MV-4-11 (cell line): ENCODE results near the gene PITPNC1.

Experiments
- DNase-seq: peaks from one replicate; lab custom pipeline; 2025; lab: John Stamatoyannopoulos, UW

Gene PITPNC1

DNA sequence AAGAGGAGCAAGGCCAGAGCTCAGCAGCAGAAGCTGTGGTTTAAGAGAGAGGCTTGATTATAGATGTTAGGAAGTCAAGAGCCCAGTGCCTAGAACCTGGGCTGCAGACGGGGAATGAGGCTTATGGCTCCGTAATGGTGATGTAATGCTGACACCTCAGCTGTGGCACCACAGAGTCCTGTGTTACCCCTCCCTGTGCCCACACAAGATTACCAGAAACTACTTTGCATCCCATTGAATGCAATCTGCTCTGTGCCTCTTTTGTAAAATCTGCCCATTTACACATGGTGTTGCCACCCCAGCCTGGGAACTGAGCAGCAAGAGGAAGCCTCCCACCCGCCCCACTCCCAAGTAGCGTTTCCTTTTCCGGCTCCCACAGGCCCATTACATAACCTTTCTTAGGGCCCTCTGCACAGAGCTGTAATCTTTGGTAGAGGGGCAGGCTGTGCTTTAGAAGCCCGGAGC is 57.0 kb downstream of the PITPNC1 start:
- DNase-seq: peak; percentile 90

DNA sequence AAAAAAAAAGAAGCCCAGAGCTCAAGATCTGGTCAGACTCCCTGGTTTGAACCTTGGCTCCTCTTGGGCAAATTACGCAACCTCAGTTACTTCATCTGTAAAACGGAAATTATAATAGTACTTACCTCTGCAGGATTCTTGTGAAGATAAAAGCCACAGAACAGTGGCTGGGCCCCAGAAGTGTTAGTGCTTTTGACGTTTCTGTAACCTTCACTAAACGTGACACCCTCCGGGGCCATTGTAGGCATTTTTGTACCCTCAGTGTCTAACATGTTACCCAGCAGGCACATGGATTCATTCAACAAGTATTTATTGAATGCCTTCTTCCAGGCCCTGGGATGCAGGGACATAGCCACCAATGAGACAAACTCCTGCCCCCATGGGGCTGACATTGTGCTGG is 58.0 kb downstream of the PITPNC1 start:
- peak; percentile 91 for DNase-seq

DNA sequence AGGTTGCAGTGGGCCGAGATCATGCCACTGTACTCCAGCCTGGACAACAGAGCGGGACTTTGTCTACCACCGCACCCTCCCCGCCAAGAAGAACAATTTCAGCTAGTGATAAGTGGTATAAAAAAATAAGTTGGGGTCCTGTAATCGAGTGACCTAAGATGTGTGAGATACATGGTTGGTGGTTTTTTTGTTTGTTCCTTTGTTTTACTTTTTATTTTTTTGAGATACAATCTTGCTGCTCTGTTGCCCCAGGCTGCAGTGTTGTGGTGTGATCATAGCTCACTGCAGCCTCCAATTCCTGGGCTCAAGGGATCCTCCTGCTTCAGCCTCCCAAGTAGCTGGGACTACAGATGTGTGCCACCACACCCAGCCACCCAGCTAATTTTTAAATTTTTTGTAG is 58.7 kb downstream of the PITPNC1 start:
- DNase-seq: no peak

DNA sequence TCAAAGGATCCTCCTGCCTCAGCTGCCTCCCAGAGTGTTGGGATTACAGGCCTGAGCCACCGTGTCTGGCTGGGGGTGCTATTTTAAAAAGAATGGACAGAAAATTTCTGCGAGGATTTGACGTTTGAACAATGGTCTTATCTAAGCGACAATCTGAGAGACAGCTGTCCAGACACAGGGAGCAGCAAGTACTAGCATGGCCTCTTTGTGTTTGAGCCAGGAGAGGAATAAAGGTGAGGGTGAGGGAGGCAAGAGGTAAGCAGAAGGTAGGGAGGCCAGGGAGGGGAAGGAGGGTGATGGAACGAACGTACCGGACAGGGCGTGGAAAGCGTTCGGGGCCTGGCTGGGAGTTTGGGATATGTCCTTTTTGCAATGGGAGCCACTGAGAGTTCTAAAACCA is 59.2 kb downstream of the PITPNC1 start:
- no peak for DNase-seq

DNA sequence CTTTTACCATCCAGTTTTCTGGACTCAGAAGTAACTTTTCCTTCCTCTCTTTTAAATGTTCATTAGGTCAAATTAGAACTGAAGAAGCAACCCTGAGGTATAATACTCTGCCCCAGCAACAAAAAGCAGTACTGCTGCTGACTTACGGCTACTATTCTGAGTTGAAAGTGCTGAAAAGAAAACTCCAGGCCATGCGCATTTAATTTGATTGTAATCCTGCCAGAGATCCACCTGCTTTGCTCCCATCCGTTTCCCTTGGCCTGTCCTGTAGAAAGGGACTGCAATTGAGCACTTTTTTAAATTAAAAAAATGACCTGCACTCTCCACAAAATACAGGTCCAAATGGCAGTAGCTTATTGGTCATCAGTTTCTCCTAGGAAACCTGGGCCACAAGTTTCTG is 61.6 kb downstream of the PITPNC1 start:
- DNase-seq: no peak

DNA sequence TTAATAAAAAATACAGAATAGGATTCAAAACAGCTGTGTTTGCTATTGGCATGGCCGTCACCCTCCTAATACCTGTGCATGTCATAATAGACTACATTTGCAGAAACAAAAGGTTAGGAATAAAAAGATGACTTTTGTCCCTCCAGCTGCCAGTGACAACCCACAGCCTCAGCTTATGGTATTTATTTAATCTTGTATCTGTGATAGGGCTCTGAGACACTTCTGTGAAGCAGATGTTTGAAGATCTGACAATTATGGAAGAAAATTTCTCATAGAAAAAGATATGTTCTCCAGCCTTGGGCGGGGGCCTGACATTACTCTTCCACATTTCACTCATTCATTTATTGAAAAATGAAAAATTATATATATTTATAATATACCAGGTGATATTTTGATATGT is 62.2 kb downstream of the PITPNC1 start:
- no peak for DNase-seq

DNA sequence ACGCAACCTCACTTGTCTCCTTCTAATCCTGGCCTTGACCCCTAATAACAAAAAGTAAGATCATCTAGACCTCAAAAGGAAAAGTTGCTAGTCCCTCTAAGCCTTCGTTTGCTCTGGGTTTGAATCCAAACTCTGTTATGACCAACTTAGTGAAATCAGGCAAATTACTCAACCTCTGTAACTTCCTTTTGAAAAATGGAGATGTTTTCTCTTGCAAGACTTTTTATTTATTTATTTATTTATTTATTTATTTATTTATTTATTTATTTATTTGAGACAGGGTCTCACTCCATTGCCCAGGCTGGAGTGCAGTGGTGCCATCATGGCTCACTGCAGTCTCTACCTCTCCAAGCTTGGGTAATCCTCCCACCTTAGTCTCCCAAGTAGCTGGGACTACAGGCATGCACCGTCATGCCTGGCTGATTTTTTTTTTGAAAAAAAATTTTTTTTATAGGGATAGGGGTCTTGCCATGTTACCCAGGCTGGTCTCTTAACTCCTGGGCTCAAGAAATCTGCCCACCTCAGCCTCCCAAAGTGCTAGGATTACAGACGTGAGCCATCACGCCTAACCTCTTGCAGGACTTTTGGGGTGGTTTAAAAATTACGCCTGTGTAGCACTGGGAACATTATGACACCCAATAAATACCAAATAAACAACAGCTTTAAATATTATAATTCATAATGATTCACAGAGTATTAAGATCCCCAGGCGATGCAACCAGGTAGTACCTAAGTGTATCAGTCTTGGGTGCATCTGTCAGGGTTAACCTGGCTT is 63.4 kb downstream of the PITPNC1 start:
- DNase-seq: peak; percentile 20

DNA sequence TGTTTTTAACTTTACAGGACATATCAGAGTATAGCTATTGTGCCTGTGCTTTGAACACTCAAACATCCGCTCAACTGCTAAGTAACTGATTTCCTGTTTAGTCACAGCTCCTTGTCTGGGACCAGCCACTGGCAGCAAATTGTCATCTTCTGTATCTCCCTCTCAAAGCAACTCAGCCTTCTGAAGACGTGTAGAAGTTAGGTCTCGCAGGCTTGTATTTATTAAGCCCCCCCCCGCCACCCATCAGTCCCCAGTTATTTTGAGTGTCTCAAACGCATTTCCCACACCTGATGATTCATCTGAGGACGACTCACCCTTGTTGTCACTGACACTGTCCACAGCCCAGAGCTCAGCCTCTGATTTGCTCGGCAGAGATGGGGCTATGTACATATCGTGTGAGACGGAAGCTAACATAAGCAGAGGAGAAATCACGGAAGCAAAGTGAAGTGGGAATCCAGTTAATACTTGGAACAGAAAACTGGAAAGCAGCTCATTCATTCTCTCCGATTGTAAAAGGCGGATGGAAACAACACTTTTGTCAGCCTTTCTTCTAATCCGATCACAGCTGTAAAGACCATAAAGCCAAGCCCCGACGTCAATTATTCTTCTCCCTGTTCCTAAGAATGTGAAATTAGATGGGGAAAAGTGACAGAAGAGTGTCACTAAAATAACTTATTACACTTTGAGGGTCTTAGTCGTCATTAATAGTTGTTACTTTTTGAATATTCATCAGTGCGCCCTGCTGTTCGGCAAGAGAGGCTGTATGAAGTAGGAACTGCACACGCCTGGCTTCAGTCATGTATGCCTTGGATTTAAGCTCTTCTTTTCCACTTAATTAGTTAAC is 64.2 kb downstream of the PITPNC1 start:
- peak; percentile 64 for DNase-seq

DNA sequence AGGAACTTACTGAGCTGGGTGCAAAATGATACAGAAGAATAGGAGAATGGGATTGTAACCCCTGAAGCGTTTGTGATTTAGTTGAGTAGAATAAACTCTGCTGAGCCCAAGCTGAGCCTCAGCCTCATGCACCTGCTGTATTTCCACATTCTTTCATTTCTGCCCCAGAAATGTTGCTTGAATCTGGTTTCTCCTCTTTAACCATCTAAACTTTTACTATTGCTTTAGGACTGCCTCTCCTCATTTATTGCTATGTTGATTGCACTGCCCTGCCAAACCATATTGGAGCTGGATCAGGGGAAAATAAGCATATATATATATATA is 64.8 kb downstream of the PITPNC1 start:
- DNase-seq: no peak

DNA sequence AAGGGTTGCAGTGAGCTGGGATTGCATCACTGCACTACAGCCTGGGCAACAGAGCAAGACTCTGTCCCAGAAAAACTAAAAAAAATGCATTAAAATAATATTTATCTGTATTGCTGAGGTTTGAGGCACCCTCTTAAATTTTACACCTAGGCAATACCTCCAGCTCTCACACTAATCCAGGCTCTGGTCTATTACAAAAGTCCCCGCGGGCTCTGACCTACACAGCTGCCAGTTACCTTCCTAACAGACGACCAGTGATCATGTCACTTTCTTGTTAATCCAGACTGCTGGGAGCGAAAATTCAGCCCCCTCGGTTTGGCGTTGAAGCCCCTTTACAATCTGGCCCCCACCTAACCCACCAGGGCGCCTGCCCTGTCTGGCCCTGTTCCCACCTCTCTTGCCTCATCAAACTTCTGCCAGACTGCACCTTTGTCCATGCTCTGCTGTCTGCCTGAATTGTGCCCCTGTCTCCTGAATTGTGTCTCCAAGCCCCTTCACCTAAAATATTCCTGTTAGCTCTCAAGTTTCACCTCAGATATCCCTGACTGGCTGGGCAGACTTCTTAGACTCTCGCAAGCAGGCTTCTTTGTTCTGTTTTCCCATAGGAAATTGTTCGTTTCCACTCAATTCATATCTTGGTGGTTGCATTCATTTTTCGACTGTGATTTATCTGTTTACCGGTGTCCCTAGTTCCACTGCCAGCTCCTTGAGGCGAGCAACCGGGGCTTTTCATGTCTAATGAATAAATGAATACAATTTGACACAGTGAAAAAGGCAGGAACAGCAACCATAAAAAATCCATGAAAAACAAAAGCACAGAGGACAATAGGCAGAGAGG is 65.9 kb downstream of the PITPNC1 start:
- no peak for DNase-seq

DNA sequence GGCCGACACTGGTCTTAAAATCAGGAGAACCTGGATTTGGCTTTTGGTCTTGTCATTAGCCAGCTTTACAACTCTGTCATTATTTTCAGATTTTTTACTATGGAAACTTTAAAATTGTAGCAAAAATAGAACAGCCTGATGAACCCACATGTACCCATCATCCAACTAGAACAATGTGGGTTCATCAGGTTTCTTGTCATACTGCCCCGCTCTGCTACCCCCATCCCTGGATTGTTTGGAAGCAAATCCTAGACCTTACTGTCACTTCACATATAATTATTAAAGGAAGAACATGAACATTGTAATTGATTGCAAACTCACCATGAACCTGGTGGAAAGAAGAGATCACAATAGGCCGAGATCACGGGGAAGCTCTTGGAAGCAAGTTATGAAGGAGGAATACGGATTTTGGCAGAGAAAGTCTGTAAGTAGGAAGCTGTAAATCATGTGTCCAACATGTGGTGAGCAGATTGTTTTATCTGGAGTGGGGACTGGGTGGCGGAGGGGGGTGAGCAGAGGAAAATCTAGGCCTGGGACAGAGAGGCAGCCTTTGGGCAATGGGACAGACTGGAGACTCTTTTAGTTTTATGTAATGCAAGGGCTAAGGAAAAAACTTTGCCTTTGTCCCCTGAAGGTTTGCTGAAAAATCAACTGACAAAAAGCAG is 67.0 kb downstream of the PITPNC1 start:
- no peak for DNase-seq

DNA sequence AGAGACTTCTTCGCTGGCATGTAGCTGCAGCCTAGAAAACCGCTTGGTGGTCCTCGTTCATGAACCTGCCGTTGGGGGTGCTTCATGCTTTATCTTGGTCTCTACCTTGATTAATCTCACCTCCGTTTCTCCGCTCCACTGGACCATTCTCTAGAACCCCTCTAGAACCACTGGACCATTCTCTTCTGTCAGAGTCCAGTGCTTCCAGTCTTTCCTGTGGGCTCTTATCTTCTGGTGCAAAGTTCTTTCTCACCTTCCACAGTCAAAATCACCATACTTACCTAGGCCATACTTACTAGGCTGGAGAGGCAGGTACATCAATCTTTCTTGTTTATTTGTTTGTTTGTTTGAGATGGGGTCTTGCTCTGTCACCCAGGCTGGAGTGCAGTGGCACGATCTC is 71.4 kb downstream of the PITPNC1 start:
- no peak for DNase-seq

DNA sequence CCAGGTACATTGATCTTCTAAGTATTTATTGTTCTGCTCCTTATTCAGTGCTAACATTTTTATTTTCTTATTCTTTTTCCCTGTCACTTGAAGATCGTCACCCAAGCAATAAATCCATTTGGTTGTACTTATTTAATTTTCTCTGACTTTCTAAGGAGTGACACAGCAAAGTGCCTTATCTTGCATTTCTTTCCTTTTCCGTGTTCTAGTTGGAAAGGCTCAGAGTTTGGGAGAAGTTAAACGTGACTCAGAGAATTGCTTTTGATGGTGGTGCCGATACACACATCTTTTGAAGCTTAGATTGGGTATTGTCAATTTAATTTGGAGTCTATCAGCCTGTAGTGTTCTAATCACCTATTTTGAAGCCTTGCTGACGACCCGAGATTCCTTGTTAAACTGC is 72.0 kb downstream of the PITPNC1 start:
- no peak for DNase-seq

DNA sequence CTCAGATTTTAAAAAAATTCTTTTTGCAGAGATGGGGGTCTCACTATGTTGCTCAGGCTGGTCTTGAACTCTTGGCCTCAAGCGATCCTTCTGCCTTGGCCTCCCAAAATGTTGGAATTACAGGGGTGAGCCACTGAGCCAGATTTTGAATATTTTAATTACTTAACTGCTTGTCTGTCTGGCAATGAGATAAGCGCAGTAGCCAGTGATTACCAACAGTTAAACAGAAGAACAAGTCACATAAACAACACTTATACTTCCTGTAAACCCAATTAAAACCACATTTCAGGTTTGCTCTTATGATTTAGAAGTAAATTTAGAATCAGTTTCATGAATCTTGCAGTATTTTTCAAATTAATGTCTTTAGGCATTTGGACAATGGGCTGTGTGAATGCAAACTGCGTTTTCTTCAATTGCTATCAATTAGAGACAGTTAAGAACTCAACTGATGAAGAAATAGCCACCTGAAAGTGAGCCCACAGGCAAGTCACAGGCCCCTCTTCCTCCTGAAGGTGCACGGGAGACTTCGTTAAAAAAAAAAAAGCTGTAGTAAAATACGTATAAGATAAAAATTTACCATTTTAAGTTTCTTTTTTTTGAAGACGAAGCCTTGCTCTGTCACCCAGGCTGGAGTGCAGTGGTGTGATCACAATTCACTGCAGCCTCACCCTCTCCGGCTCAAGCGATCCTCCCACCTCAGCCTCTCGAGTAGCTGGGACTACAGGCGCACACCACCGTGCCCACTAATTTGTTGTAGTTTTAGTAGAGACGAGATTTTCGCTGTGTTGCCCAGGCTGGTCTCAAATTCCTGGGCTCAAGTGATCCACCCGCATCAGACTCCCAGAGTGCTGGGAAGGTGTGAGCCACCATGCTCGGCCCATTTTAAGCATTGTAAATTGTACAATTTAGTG is 73.0 kb downstream of the PITPNC1 start:
- no peak for DNase-seq

DNA sequence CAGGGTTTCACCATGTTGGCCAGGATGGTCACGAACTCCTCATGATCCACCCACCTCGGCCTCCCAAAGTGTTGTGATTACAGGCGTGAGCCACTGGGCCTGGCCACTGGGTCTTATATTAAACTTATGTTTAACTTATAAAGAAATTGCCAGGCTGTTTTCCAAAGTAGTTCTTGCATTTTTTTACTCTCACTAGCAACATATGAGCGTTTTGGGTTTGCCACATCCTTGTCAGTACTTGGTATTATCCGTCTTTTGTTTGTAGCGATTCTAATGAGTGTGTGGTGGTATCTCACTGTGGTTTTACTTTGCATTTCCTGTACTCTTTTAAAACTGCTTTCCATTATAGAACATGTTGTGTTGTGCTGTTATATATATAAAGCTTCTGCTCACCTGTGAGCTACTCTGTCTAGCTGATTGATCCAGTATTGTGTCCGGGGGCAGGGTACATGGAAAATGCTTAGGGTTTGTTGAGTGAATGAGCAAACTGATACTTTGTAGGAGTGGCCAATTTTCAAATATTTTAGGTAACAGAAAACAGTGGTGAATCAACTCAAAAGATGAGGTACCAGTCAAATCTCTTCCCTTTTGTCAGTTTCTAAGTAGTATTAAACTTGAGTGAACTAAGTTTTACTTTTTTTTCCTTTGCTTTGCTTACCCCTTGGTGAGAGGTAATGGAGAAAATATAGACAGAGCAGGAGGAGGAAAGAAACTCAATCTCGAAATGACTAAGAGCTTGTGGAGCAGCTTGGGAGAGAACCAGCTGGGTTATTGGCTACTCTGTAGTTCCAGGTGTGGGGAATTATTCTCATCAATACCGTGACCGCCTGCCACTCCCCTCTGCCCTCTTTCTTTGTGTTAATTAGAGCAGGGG is 75.8 kb downstream of the PITPNC1 start:
- no peak for DNase-seq

DNA sequence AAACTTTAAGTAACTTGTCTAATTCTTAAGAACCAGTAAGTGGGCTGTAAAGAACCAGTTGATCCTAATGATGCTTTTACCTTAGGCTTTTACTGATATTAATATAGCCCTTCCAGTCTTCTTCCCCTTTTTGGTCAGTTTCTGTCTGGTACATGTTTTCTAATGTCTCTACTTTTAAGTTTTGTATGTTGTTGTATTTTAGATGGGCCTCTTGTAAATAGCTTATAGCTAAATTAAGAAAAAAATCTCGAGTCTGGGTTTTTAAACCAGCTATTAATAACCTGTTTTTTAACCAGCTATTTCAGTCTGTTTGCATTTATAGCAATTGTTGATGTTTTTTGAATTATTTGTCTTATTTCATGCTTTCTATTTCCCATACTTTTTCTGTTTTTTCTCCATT is 79.0 kb downstream of the PITPNC1 start:
- DNase-seq: peak; percentile 19

DNA sequence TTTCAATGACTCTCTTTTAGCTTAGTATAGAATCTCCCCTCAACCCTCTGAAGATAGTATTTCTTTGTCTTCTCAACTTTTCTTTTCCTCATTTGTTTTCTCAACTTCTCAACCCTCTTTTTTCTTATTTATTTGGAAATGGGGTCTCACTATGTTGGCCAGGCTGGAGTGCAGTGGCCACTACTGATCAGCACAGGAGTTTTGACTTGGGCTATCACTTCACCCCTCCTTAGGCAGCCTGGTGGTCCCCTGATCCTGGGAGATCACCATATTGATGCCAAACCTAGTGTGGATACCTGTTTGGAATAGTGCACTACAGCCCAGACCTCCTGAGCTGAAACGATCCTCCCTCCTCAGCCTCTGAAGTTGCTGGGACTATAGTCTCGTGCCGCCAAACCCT is 79.8 kb downstream of the PITPNC1 start:
- no peak for DNase-seq

DNA sequence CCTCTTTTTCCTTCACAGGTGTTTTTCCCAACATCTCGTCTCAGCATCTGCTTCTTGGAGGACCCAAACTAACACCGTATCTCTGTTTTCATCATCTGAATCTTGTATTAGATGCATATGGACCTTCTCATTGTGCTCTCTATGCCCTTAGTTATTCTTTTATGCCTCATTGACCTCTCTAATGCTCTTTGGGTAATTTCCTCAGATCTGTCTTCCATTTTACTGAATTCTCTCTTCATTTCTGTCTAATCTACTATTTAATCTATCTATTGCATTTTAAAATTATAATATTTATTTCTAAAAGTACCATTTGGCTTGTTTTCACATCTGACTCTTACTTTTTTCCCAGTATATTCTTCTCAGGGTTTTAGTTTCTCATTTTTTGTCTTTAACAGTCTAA is 81.1 kb downstream of the PITPNC1 start:
- no peak for DNase-seq

DNA sequence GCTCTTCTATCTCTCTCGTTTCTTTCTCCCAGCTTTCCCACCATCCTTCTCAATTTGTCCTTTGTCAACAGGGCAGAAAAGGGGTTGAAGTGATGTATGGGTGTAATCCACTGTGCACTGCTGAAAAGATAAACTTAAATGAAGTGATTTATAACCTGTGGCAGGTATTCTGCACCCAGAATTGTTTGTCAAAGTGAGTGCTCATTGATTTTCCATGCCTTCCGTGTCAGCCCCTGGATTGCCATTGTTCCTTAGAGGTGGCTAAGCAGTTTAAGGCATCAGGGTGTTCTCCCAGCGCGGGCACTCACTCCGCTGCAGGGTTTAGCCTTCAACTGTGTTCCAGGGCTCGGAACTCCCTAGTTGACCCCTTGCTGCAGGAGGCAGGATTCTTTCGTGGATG is 82.9 kb downstream of the PITPNC1 start:
- no peak for DNase-seq

DNA sequence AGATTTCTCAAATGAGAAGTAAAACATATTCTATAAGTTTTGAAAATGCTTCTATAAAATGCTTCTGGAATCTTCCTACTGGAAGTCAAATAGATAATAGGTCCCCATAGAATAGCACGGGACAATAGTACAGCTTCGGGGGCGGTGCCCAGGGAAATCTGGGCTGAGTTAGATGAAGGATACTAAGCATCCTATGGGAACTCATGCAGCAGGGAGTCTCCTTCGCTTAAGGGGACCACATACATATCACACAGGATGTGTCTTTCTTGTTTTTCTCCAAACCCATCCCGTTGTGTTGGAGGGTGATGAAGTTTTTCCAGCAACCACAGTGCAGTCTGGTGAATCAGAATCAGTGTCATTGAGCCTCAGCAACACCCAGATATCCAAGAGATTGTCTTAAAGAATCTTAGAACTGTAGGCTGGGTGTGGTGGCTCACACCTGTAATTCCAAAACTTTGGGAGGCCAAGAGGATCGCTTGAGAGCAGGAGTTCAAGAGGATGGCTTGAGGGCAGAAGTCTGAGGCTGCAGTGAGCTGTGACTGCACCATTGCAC is 84.2 kb downstream of the PITPNC1 start:
- no peak for DNase-seq
